Type B pancreatic cell (in vitro differentiated cells): ENCODE measurements around the gene AIF1L. TPM values are rescaled to one million over a fixed set of nuclear protein-coding genes. Genes with fewer than 3 reads are reported as not detected.

Experiments used
- DNase-seq: peaks from one replicate; pipeline ENCODE4 v3.0.0; 2021; ENCODE audit warnings: mixed read lengths; ENCODE audit not compliant: unreplicated experiment; ENCODE audit errors: extremely low spot score
- H3K27ac Mint-ChIP-seq: 2 replicates; pipeline ENCODE4 v1.8.0; 2021; ENCODE audit warnings: mild to moderate bottlenecking, mixed read lengths
- H3K27me3 Mint-ChIP-seq: 2 replicates; pipeline ENCODE4 v1.8.0; 2021; ENCODE audit warnings: mixed read lengths
- H3K36me3 Mint-ChIP-seq: 2 replicates; pipeline ENCODE4 v1.8.0; 2021; ENCODE audit warnings: mixed read lengths
- H3K4me1 Mint-ChIP-seq: one replicate; pipeline ENCODE4 v1.8.0; 2021; ENCODE audit warnings: mixed read lengths; ENCODE audit not compliant: unreplicated experiment
- H3K4me3 Mint-ChIP-seq: 2 replicates; pipeline ENCODE4 v1.8.0; 2021; ENCODE audit warnings: mild to moderate bottlenecking, mixed read lengths
- H3K9me3 Mint-ChIP-seq: 2 replicates; pipeline ENCODE4 v1.8.0; 2021; ENCODE audit warnings: mixed read lengths
- total RNA-seq: library from RNA; stranded (reverse); gene quantifications from 2 replicates; pipeline ENCODE4 v1.2.1, GENCODE V29; 2021; ENCODE audit warnings: low replicate concordance
- TF ChIP-seq, protein P1 (sequence below): fragments of 200-600 bp; sonication (generic); conservative IDR thresholded peaks from 2 replicates; pipeline ENCODE4 v1.5.0; 2021; ENCODE audit warnings: antibody characterized with exemption, mild to moderate bottlenecking

The AIF1L gene
- total RNA-seq, 1 donor from 2014 or later = 50.3 TPM

DNA sequence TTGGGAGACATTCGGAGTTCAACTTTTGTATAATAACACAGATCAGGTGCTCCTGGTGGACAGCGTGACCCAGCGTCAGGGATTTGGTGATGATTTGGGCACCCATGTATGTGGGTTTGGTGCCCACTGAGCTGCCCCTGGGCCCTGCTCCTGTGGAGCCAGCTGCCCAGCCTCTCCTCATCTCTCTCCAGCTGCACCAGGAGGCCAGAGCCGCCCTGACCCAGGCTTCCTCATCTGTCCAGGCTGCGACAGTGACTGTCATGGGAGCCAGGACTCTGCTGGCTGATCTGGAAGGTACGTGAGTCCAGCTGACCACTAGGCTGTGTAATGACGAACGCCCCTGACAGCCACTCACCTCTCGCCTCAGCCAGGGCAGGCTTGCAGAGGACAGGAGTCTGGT, 14.5 kb upstream of the AIF1L start:
- Mint-ChIP-seq H3K4me3 (no peak overlapping the region), H3K4me1 (no peaks in the 10 kb centered on the region), H3K27ac (no peak overlapping the region), H3K9me3 (no peaks in the 10 kb centered on the region), H3K27me3 (peaks cover 4% of the 10 kb centered on the region), H3K36me3 (no peaks in the 10 kb centered on the region)
- no peak for DNase-seq
- TF ChIP-seq, protein P1, sequence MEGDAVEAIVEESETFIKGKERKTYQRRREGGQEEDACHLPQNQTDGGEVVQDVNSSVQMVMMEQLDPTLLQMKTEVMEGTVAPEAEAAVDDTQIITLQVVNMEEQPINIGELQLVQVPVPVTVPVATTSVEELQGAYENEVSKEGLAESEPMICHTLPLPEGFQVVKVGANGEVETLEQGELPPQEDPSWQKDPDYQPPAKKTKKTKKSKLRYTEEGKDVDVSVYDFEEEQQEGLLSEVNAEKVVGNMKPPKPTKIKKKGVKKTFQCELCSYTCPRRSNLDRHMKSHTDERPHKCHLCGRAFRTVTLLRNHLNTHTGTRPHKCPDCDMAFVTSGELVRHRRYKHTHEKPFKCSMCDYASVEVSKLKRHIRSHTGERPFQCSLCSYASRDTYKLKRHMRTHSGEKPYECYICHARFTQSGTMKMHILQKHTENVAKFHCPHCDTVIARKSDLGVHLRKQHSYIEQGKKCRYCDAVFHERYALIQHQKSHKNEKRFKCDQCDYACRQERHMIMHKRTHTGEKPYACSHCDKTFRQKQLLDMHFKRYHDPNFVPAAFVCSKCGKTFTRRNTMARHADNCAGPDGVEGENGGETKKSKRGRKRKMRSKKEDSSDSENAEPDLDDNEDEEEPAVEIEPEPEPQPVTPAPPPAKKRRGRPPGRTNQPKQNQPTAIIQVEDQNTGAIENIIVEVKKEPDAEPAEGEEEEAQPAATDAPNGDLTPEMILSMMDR = no peak

DNA sequence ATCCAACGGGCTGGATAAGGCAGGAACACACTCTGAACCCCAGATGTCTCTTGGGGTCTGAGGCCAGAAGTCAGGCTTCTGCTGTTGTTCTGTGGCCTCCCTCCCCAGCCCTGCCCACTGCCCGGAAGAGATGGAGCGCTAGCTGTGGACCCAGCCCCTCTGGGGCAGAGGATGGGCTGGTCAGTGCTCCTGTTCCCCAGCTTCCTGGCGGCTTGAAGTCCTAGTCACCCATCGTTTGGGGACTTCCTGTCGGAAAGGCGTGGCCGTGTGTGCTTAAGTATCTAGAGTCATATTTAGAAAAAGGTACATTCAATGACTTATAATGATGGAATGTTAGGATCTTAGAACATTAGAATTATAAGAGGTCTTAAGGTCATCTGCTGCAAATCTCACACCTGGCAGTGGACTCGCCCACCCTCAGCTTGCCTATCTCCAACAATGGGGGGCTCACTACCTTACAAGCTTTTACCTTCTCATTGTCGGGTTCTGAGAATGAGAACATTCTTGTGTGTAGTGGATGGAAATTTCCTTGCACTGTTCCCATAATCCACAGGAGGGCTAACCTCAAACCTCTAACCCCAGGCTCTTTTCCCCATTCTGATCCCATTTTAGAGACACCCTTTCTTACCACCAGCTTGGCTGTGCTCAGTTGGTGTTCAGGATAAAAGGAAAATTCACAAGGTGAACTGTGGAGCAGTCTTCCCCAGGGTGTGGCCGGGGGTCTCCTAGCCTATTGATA, 13.4 kb upstream of the AIF1L start:
- Mint-ChIP-seq H3K9me3 (no peaks in the 10 kb centered on the region), H3K27ac (no peak overlapping the region), H3K27me3 (peaks cover 4% of the 10 kb centered on the region), H3K4me1 (no peaks in the 10 kb centered on the region), H3K36me3 (no peaks in the 10 kb centered on the region), H3K4me3 (no peak overlapping the region)
- no peak for DNase-seq
- TF ChIP-seq, protein P1 = no peak

DNA sequence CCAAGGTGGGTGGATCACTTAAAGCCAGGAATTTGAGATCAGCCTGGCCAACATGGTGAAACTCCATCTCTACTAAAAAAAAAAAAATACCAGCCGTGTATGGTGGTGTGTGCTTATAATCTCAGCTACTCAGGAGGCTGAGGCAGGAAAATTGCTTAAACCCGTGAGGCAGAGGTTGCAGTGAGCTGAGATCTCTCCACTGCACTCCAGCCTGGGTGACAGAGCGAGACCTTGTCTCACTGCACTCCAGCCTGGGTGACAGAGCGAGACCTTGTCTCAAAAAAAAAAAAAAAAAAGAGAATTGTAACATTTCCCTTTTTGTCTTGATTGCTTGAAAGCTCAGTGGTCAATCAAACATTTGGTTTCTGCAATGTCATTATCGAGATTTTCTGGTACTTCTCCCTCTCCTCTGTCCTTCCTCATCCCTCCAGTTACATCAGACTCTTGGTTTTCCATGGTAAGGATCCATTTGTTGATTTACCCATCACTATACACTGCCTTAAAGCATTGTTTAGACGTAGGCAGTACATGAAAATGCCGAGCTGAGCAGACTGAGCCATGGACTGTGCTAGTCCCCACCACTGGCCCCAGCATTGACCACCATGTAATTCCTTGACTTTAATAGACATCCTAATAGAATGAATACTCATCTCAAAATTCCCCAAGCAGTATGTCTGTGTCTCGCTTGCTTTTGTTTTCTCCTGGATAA, 11.5 kb upstream of the AIF1L start:
- TF ChIP-seq, protein P1 = no peak
- Mint-ChIP-seq H3K4me3 (no peak overlapping the region), H3K9me3 (no peaks in the 10 kb centered on the region), H3K27ac (no peak overlapping the region), H3K36me3 (no peaks in the 10 kb centered on the region), H3K27me3 (peaks cover 7% of the 10 kb centered on the region), H3K4me1 (no peaks in the 10 kb centered on the region)
- no peak for DNase-seq

DNA sequence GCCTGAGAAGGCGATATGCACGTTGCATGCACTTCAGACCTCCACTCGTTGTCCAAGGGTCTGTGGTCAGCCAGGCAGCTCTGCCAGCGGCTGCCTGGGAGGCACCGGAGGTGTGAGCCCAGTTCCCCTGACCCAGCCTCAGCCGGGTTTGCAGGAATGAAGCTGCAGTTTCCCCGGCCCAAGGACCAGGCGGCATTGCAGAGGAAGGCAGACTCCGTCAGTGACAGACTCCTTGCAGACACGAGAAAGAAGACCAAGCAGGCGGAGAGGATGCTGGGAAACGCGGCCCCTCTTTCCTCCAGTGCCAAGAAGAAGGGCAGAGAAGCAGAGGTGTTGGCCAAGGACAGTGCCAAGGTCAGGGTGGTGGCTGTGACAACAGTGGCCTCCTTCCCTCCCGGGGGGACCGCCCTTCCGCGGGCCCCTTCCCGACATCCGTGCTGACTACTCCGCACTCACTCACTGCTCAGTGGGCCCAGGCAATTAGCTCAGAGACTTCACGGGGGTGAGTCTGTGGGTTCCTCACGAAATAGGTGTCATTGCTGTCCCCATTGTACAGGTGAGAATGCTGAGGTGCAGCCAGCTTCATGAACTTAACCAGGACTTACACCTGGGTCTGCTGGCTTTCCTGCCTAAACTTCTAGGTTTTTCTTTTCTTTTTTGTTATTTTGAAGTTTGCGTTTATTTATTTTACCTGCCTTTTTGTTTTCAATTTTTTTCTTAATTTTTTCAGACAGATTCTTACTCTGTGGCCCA, 10.8 kb upstream of the AIF1L start:
- peaks cover 7% of the 10 kb centered on the region for H3K27me3 Mint-ChIP-seq
- no peak overlapping the region for H3K27ac Mint-ChIP-seq
- no peaks in the 10 kb centered on the region for H3K36me3 Mint-ChIP-seq
- TF ChIP-seq, protein P1 = no peak
- H3K4me3 Mint-ChIP-seq = no peak overlapping the region
- H3K9me3 Mint-ChIP-seq = no peaks in the 10 kb centered on the region
- DNase-seq = no peak
- no peaks in the 10 kb centered on the region for H3K4me1 Mint-ChIP-seq

DNA sequence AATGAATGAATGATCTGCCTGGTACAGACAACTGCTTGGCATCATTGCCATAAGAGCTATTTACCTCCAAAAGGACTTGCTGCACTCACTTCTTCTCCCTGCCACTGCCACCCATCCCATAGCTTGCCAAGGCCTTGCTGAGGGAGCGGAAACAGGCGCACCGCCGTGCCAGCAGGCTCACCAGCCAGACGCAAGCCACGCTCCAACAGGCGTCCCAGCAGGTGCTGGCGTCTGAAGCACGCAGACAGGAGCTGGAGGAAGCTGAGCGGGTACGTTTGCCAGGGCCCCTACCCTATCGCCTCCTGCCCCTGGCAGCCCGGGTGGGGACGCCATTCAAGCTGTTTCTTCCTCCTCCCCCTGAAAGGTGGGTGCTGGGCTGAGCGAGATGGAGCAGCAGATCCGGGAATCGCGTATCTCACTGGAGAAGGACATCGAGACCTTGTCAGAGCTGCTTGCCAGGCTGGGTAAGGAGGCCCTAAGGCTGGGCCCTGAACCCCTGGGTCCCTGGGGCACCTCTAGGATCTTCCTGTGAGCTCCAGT, 8.9 kb upstream of the AIF1L start:
- Mint-ChIP-seq H3K4me3 (no peak overlapping the region), H3K27me3 (peaks cover 3% of the 10 kb centered on the region), H3K36me3 (no peaks in the 10 kb centered on the region), H3K27ac (no peak overlapping the region), H3K9me3 (no peaks in the 10 kb centered on the region), H3K4me1 (no peaks in the 10 kb centered on the region)
- DNase-seq = no peak
- TF ChIP-seq, protein P1 = no peak
